Ishikawa (cell line): ENCODE measurements around the gene STAC.

Source experiments
- CEBPB ChIP-seq: IDR thresholded peaks from 2 replicates; pipeline ENCODE4 v1.6.1; 2012
- CREB1 ChIP-seq: IDR thresholded peaks from 2 replicates; pipeline ENCODE4 v1.6.1; 2012; ENCODE audit warnings: low read depth
- EGR1 ChIP-seq: IDR thresholded peaks from 2 replicates; pipeline ENCODE4 v1.6.1; 2012
- EP300 ChIP-seq: IDR thresholded peaks from 2 replicates; pipeline ENCODE4 v1.6.1; 2012; ENCODE audit warnings: borderline replicate concordance
- FOXM1 ChIP-seq: IDR thresholded peaks from 2 replicates; pipeline ENCODE4 v1.6.1; 2012; ENCODE audit warnings: low read depth, borderline replicate concordance
- NFIC ChIP-seq: IDR thresholded peaks from 2 replicates; pipeline ENCODE4 v1.6.1; 2012
- RAD21 ChIP-seq: IDR thresholded peaks from 2 replicates; pipeline ENCODE4 v1.6.1; 2012; ENCODE audit warnings: low read depth
- REST ChIP-seq: IDR thresholded peaks from 2 replicates; pipeline ENCODE4 v1.6.1; 2012; ENCODE audit warnings: low read depth, mild to moderate bottlenecking
- TAF1 ChIP-seq: IDR thresholded peaks from 2 replicates; pipeline ENCODE4 v1.6.1; 2012; ENCODE audit warnings: low read depth, mild to moderate bottlenecking
- TCF12 ChIP-seq: IDR thresholded peaks from 2 replicates; pipeline ENCODE4 v1.6.1; 2012; ENCODE audit warnings: low read depth
- TEAD4 ChIP-seq: IDR thresholded peaks from 2 replicates; pipeline ENCODE4 v1.6.1; 2012
- USF1 ChIP-seq: IDR thresholded peaks from 2 replicates; pipeline ENCODE4 v1.6.1; 2012
- YY1 ChIP-seq: IDR thresholded peaks from 2 replicates; pipeline ENCODE4 v1.6.1; 2012; ENCODE audit warnings: low read depth
- ZBTB7A ChIP-seq: IDR thresholded peaks from 2 replicates; pipeline ENCODE4 v1.6.1; 2012; ENCODE audit warnings: low read depth
- TF ChIP-seq, protein P1 (sequence below): IDR thresholded peaks from 2 replicates; pipeline ENCODE4 v1.6.1; 2012

Gene STAC

DNA sequence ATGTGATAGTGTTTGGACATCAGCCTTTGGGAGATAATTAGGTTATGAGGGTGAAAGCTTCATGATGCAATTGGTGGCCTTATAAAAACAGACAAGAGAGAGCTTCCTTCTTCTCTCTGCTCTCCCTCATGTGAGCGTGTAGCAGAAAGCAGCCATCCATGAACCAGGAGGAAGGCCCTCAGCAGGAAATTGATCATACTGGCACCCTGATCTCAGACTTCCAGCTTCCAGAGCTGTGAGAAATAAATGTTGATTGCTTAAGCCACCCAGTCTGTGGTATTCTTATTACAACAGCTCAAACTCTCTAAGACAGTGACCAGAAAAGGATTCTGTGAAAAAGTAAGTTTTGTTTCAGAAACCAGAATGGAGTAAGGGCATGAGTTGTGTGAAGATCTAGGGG, 13.3 kb downstream of the STAC start:
- TF ChIP-seq RAD21 (no peak), FOXM1 (no peak), ZBTB7A (no peak), TEAD4 (no peak), USF1 (no peak), YY1 (no peak), NFIC (no peak), EP300 (no peak), EGR1 (no peak), CREB1 (no peak), TAF1 (no peak), TCF12 (no peak), CEBPB (no peak), REST (no peak)
- TF ChIP-seq, protein P1, sequence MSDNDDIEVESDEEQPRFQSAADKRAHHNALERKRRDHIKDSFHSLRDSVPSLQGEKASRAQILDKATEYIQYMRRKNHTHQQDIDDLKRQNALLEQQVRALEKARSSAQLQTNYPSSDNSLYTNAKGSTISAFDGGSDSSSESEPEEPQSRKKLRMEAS, result no peak

DNA sequence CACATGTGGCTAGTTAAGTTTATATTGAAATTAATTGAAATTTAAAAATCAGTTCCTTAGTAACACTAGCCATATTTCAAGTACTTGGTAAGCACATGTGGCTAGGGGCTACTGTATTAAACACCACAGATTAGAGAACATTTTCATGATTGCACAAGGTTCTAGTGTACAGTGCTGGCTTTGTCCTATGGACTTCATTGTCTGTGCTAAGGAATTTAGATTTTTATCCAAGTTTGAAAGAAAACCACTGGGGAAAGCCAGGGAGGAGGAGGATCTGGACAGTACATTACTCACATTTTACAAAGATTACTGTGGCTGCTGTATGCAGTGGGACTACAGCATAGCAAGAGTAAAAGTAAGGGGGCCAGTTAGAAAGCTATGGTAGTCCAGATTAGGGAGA, 13.9 kb downstream of the STAC start:
- no peak for TF ChIP-seq NFIC
- no peak for TF ChIP-seq CREB1
- TF ChIP-seq ZBTB7A, result no peak
- TF ChIP-seq RAD21, result no peak

GRCh38 chr3:36397841-36398240, 17.5 kb downstream of the STAC start:
- TF ChIP-seq CREB1, result no peak
- TF ChIP-seq FOXM1, result no peak
- TF ChIP-seq USF1, result no peak
- TF ChIP-seq, protein P1, result no peak
- no peak for TF ChIP-seq YY1
- TF ChIP-seq CEBPB, result no peak
- no peak for TF ChIP-seq RAD21
- no peak for TF ChIP-seq EGR1
- no peak for TF ChIP-seq EP300
- TF ChIP-seq TAF1, result no peak
- TF ChIP-seq NFIC, result no peak
- TF ChIP-seq REST, result no peak

GRCh38 chr3:36399933-36400332, 19.6 kb downstream of the STAC start:
- no peak for TF ChIP-seq NFIC
- TF ChIP-seq YY1, result no peak
- no peak for TF ChIP-seq REST
- TF ChIP-seq USF1, result no peak
- no peak for TF ChIP-seq EP300

- TF ChIP-seq CEBPB (no peak), CREB1 (no peak), NFIC (no peak), USF1 (no peak), ZBTB7A (no peak), YY1 (no peak), EP300 (no peak), TEAD4 (no peak), RAD21 (no peak), TAF1 (no peak)
- TF ChIP-seq, protein P1, result no peak
Measured at GRCh38 chr3:36401056-36401455, 20.8 kb downstream of the STAC start.
